Kidney glomerular epithelial cell (primary cell): ENCODE measurements around the gene HSD17B14.
A peak's percentile ranks its signal among the peaks of the same experiment; 100 is the strongest.
"Not testable (repeated sequence)": the region's sequence is repeated elsewhere in the genome, so short reads cannot be mapped to it uniquely, and the experiment has no call there.

Experiments used
- DNase-seq: peaks from one replicate; lab custom pipeline; 2025; lab: John Stamatoyannopoulos, UW

HSD17B14 gene

GRCh38 chr19:48867123-48867745, 30.9 kb upstream of the HSD17B14 start:
- no peak for DNase-seq

GRCh38 chr19:48866692-48867091, 30.4 kb upstream of the HSD17B14 start:
- no peak for DNase-seq

DNA sequence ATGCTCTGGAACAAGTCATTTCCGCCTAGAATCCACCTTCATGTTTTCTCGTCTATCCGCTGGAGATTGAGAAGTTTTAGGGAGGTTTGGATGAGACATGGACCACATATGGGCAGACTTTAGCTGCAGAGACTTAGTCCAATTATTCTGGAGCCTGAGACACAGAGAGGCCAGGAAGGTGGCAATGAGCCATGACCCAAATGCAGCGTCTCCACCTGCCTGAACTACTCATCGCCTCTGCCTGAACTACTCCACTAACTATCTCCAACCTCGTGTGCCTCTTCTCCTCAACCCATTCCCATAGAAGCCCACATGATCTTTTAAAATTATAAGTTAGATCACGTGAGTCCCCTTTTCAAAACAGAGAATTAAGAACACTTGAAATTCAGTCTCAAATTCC, 26.5 kb upstream of the HSD17B14 start:
- DNase-seq = no peak

DNA sequence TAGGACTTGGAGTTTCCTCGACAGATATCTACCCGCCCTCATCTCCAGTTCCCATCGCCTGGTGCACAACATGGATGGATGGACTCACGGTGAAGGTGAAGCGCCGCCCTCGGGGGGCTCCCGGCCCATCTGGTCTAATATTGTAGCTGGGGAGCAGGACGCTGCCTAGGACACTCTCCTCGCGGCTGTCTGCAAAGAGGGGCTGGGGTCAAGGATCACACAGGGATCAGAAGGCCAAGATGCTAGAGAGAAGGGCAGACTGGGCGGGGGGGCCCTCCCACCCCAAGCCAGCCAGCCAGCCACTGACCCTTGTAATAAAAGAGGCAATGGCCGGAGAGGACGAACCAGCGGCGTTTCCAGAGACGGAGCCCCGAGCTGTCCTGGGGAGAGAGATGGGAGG, 25.0 kb upstream of the HSD17B14 start:
- DNase-seq = no peak

DNA sequence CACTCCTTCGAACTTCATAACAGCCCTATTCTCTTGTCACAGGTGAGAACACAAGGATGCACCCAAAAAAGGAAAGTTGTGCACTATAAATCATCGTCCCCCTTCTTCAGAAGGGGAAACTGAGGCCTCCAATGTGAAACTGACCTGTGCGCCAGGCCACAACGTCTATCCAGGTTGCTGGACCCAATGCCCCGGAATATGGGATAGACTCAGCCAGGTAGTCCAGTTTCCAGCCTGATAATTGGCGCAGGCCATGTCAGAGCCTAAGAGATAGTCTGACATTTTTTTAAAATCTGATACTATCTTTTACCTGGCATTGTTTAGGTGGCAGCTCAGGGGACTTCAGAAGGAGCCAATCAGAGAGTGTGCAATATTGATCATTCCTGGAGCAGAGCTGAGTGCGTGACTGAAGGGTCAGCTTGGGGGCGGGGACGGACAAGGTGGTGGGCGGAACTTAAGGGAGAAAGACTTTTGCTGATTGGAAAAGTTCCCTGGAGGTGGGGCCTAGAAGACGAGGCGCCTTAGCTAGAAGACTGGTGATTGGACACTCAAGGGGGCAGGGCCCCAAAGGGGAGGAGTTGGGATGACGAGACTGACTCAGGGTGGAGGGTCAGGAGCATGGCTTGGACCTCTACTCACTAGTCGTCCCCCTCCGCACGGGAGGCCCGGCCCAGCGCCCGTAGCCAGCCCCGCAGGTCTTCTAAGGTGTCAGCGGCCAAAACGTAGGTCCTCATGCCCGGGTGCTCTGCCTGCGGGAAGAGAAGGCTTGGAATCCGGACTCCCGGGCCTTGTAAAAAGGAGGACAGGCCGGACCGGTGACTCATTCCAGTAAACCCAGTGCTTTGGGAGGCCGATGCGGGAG, 23.7 kb upstream of the HSD17B14 start:
- DNase-seq = no peak

DNA sequence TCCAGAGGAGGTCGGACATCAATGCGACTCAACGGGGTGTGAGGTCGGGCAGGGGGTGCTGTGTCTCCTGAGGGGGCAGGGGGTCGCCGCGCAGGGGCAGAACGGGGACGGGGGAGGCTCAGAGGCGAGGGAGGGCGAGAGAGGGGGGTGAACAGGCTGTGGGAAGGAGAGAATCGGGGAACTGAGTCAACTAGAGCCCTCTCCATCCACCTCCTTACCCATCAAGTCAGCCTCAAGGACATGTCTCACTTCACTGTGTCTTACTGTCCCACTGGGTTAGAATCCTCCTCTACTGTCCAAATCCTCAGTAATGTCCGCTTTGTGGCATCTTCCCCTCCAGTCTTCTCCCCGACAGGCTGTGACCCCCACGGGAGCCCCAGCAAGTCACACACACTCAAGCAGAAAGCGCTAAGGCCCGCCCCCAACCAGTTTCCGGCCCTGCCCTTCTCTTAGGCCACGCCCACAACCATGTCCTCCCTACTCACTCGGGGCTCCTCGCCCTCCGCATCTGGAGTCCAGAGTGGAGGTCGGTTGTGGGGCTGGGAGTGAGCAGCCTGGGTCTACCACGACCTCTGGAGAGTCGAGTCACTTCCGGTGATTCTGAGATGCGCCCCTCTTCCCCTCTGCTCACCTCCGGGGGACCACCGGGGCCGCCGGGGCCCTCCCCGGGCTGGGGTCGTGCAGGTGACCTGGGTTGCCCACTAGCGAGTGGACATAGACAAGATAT, 22.9 kb upstream of the HSD17B14 start:
- no peak for DNase-seq

DNA sequence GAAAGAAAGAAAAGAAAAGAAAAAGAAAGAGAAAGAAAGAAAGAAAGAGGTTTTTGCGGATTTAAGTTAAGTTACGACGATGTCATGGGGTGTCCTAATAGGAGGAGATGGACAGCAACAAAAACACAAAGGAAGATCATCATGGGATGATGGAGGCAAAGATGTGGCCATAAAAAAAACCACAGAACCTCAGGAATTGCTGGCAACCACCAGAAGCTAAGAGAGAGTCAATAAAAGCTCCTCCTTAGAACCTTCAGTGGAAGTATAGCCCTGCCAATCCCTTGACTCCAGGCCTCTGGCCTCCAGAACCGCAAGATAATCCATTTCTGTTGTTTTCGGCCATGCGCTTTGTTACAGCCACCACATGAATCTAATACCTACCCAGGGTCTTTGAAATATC, 20.6 kb upstream of the HSD17B14 start:
- no peak for DNase-seq

- no peak for DNase-seq
Measured at GRCh38 chr19:48854103-48854502, 17.8 kb upstream of the HSD17B14 start.

- no peak for DNase-seq
Measured at GRCh38 chr19:48853483-48853882, 17.2 kb upstream of the HSD17B14 start.

DNA sequence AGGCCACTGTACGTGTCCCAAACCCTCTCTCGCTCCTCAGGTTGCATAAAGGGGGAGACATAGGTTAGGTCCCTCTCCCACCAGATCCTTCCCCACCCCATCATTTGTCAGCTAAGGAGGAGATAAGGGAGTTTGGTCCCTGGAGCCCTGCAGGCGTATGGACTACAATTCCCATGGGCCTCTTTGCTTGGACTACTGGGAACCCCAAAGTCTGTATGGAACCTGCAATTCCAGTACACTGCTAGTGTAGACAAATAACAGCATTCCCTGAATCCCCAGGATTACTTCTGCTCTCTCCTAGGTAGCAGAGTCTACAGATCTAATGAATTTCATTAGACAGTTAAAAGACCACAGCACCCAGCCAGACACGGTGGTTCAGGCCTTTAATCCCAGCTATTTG, 16.0 kb upstream of the HSD17B14 start:
- DNase-seq = no peak

DNA sequence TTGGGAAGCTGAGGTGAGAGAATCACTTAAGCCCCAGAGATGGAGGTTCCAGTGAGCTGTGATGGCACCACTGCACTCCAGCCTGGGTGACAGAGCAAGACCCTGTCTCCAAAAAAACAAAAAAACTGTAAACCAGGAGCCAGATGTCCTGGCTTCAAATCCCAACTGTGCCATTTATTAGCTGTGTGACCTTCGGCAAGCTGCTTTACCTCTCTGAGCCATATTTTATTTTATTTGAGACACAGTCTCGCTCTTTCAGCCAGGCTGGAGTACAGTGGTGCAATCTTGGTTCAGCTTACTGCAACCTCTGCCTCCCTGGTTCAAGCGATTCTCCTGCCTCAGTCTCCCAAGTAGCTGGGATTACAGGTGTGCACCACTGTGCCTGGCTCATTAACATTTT, 10.4 kb upstream of the HSD17B14 start:
- DNase-seq = not testable (repeated sequence)

DNA sequence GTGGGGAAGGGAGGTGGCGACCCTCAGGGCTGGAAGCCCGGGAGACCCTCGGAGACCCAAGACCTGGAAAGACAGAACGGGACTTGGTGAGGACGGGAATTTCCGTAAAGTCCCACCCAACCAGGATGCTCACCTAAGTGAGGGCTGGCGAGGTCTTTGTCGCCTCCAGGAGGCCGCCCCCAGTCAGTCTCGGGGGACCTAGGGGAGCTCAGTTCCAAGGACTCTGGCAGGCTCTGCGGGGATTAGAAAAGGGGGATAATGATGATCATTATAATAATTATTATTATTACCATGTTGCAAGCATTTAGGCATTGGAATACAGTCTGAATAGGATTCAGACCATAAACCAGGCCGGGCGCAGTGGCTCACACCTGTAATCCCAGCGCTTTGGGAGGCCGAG, 9.1 kb upstream of the HSD17B14 start:
- DNase-seq = no peak

DNA sequence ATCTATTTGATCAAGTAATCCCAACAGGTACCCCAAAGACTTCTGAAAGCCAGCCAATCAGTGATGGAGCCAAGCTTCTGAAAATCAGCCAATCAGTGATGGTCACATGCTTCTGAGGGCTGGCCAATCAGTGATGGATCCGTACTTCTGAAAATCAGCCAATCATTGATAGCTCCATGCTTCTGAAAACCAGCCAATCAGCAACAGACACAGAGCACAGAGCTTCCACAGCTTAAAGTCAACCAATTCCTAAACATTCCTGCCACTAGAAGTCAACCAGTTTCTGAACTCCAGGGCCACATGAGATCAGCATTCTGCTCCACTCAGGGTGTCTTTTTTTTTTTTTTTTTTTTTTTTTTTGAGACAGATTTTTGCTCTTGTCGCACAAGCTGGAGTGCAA, 8.2 kb upstream of the HSD17B14 start:
- no peak for DNase-seq

DNA sequence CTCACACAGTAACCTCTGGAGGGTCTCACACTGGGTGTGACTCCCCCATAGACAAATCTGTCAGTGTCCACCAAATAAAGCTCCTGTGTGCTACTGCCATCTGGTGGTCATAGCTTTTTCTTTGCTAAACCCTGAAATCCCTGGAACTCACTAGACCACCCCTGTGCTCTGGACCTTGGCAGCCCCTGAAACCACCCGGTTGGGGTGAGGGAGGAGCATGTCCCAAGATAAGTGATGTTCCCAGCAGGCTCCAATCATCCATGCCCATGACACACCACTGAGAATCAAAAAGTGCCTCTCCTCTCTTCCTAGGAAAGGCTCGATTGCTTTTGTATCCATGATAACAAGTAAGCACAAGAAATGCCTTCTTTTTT, 6.5 kb upstream of the HSD17B14 start:
- DNase-seq = peak; percentile 15

DNA sequence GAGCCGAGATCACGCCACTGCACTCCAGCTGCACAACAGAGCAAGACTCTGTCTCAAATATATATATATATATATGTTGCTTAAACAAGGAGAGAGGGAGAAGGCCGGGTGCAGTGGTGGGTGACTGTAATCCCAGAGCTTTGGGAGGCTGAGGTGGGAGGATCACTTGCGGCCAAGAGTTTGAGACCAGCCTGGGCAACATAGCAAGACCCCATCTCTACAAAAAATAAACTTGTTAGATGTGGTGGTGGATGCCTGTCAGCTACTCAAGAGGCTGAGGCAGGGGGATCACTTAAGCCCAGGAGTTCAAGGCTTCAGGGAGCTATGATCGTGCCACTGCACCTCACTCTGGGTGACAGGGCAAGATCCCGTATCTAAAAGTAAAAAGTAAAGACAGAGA, 5.3 kb upstream of the HSD17B14 start:
- no peak for DNase-seq

- DNase-seq = no peak
Measured at GRCh38 chr19:48841047-48841446, 4.8 kb upstream of the HSD17B14 start.

- no peak for DNase-seq
Measured at GRCh38 chr19:48837687-48838086, 1.4 kb upstream of the HSD17B14 start.

- no peak for DNase-seq
Measured at GRCh38 chr19:48837051-48837524, 797 bp upstream of the HSD17B14 start.

- DNase-seq = peak; percentile 64
Measured at GRCh38 chr19:48835734-48836088, 580 bp downstream of the HSD17B14 start.

- no peak for DNase-seq
Measured at GRCh38 chr19:48833977-48834376, 2.3 kb downstream of the HSD17B14 start.

DNA sequence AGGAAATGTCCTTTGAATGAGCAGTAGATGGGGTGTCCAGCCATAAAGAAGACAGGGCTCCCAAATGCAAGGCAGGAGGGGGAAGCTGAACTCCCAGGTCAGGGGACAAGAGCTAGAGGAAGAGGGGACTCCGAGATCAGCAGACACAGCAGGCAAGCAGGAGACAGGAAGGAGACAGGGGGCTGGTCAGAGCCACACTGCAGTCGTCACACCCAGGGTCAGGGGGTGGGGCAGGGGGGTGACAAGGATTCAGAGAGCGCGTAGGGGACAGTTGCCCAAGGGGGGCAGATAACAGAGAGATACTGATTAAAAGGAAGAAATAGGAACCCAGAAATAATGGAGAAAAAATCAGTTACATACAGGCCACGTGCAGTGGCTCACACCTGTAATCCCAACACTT, 3.2 kb downstream of the HSD17B14 start:
- DNase-seq = no peak

GRCh38 chr19:48830965-48831364, 5.3 kb downstream of the HSD17B14 start:
- DNase-seq = no peak

- DNase-seq = no peak
Measured at GRCh38 chr19:48830088-48830487, 6.2 kb downstream of the HSD17B14 start.
